ENCODE data around the gene PRAC2. TPM values are rescaled to one million over a fixed set of nuclear protein-coding genes. Genes with fewer than 3 reads are reported as not detected.
A peak's percentile ranks its signal among the peaks of the same experiment; 100 is the strongest.

Gene PRAC2
- total and polyA plus RNA-seq, 2 of the 13 experiments (the other 11 are each of a cell fraction or from before 2014, with no cell fraction given) = not detected

DNA sequence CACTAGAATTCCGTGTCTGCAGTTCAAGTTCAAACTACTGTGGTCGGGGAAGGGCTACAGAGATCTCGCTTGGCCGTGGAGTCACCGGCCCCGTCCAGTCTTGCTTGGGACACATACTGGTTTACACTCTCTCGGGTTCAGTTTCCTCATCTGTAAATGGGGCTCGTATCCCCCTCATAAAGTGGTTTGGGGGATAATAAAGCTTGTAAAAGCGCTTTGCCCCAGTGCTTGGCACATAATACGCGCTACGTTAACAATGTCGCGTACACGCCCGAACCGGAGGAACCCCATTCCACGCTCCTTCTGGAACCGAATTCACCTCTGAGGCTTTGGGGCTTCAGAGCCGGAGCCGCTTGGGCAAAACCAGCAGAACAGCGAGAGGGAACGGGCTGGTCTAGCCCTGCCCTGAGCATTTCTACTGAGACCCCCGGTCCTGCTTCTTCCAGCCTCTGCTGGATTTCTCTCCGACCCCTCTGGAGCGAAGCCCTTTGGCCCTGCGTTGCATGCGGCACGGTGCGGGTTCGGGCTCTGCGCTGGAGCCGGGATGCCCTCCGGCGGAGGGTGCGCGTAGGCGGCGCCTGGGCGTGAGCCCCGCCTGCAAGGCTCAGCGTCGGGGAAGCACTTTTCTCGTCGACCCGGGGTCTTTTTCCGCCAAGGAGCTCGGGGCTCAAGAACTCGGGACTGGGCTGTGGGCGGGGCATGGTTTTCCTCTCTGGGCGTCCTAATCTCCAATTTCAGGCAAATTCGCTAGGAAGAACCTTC is 31.7 kb downstream of the PRAC2 start (continued):
- TF ChIP-seq, protein P1, sequence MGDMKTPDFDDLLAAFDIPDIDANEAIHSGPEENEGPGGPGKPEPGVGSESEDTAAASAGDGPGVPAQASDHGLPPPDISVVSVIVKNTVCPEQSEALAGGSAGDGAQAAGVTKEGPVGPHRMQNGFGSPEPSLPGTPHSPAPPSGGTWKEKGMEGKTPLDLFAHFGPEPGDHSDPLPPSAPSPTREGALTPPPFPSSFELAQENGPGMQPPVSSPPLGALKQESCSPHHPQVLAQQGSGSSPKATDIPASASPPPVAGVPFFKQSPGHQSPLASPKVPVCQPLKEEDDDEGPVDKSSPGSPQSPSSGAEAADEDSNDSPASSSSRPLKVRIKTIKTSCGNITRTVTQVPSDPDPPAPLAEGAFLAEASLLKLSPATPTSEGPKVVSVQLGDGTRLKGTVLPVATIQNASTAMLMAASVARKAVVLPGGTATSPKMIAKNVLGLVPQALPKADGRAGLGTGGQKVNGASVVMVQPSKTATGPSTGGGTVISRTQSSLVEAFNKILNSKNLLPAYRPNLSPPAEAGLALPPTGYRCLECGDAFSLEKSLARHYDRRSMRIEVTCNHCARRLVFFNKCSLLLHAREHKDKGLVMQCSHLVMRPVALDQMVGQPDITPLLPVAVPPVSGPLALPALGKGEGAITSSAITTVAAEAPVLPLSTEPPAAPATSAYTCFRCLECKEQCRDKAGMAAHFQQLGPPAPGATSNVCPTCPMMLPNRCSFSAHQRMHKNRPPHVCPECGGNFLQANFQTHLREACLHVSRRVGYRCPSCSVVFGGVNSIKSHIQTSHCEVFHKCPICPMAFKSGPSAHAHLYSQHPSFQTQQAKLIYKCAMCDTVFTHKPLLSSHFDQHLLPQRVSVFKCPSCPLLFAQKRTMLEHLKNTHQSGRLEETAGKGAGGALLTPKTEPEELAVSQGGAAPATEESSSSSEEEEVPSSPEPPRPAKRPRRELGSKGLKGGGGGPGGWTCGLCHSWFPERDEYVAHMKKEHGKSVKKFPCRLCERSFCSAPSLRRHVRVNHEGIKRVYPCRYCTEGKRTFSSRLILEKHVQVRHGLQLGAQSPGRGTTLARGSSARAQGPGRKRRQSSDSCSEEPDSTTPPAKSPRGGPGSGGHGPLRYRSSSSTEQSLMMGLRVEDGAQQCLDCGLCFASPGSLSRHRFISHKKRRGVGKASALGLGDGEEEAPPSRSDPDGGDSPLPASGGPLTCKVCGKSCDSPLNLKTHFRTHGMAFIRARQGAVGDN (CRISPR knock-in tag; IDR thresholded peaks at IDR 0.05) = 0 out of 2 replicates have a peak, but pooled peaks have one; percentile 7
- TF ChIP-seq, protein P2, sequence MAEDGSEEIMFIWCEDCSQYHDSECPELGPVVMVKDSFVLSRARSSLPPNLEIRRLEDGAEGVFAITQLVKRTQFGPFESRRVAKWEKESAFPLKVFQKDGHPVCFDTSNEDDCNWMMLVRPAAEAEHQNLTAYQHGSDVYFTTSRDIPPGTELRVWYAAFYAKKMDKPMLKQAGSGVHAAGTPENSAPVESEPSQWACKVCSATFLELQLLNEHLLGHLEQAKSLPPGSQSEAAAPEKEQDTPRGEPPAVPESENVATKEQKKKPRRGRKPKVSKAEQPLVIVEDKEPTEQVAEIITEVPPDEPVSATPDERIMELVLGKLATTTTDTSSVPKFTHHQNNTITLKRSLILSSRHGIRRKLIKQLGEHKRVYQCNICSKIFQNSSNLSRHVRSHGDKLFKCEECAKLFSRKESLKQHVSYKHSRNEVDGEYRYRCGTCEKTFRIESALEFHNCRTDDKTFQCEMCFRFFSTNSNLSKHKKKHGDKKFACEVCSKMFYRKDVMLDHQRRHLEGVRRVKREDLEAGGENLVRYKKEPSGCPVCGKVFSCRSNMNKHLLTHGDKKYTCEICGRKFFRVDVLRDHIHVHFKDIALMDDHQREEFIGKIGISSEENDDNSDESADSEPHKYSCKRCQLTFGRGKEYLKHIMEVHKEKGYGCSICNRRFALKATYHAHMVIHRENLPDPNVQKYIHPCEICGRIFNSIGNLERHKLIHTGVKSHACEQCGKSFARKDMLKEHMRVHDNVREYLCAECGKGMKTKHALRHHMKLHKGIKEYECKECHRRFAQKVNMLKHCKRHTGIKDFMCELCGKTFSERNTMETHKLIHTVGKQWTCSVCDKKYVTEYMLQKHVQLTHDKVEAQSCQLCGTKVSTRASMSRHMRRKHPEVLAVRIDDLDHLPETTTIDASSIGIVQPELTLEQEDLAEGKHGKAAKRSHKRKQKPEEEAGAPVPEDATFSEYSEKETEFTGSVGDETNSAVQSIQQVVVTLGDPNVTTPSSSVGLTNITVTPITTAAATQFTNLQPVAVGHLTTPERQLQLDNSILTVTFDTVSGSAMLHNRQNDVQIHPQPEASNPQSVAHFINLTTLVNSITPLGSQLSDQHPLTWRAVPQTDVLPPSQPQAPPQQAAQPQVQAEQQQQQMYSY (CRISPR knock-in tag; IDR thresholded peaks at IDR 0.05) = no peak
- no peak for TF ChIP-seq NCOA1 (CRISPR knock-in tag; IDR thresholded peaks at IDR 0.05)
- no peak for TF ChIP-seq JARID2 (CRISPR knock-in tag; IDR thresholded peaks at IDR 0.05; ENCODE audit: insufficient replicate concordance)
- TF ChIP-seq, protein P3, sequence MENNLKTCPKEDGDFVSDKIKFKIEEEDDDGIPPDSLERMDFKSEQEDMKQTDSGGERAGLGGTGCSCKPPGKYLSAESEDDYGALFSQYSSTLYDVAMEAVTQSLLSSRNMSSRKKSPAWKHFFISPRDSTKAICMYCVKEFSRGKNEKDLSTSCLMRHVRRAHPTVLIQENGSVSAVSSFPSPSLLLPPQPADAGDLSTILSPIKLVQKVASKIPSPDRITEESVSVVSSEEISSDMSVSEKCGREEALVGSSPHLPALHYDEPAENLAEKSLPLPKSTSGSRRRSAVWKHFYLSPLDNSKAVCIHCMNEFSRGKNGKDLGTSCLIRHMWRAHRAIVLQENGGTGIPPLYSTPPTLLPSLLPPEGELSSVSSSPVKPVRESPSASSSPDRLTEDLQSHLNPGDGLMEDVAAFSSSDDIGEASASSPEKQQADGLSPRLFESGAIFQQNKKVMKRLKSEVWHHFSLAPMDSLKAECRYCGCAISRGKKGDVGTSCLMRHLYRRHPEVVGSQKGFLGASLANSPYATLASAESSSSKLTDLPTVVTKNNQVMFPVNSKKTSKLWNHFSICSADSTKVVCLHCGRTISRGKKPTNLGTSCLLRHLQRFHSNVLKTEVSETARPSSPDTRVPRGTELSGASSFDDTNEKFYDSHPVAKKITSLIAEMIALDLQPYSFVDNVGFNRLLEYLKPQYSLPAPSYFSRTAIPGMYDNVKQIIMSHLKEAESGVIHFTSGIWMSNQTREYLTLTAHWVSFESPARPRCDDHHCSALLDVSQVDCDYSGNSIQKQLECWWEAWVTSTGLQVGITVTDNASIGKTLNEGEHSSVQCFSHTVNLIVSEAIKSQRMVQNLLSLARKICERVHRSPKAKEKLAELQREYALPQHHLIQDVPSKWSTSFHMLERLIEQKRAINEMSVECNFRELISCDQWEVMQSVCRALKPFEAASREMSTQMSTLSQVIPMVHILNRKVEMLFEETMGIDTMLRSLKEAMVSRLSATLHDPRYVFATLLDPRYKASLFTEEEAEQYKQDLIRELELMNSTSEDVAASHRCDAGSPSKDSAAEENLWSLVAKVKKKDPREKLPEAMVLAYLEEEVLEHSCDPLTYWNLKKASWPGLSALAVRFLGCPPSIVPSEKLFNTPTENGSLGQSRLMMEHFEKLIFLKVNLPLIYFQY (CRISPR knock-in tag; IDR thresholded peaks at IDR 0.05; ENCODE audit: borderline replicate concordance) = no peak
- no peak for TF ChIP-seq NAIF1 (CRISPR knock-in tag; IDR thresholded peaks at IDR 0.05; ENCODE audit: borderline replicate concordance)
- no peak for TF ChIP-seq RFXAP (CRISPR knock-in tag; IDR thresholded peaks at IDR 0.05; ENCODE audit: borderline replicate concordance)
- TF ChIP-seq, protein P4, sequence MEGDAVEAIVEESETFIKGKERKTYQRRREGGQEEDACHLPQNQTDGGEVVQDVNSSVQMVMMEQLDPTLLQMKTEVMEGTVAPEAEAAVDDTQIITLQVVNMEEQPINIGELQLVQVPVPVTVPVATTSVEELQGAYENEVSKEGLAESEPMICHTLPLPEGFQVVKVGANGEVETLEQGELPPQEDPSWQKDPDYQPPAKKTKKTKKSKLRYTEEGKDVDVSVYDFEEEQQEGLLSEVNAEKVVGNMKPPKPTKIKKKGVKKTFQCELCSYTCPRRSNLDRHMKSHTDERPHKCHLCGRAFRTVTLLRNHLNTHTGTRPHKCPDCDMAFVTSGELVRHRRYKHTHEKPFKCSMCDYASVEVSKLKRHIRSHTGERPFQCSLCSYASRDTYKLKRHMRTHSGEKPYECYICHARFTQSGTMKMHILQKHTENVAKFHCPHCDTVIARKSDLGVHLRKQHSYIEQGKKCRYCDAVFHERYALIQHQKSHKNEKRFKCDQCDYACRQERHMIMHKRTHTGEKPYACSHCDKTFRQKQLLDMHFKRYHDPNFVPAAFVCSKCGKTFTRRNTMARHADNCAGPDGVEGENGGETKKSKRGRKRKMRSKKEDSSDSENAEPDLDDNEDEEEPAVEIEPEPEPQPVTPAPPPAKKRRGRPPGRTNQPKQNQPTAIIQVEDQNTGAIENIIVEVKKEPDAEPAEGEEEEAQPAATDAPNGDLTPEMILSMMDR (CRISPR knock-in tag; IDR thresholded peaks at IDR 0.05) = peak; percentile 24
- no peak for TF ChIP-seq POLR2AphosphoS2 (IDR thresholded peaks at IDR 0.05; ENCODE audit: low read depth, low read length)
- no peak for TF ChIP-seq ZNF670 (CRISPR knock-in tag; IDR thresholded peaks at IDR 0.05; ENCODE audit: borderline replicate concordance)
- TF ChIP-seq, protein P5, sequence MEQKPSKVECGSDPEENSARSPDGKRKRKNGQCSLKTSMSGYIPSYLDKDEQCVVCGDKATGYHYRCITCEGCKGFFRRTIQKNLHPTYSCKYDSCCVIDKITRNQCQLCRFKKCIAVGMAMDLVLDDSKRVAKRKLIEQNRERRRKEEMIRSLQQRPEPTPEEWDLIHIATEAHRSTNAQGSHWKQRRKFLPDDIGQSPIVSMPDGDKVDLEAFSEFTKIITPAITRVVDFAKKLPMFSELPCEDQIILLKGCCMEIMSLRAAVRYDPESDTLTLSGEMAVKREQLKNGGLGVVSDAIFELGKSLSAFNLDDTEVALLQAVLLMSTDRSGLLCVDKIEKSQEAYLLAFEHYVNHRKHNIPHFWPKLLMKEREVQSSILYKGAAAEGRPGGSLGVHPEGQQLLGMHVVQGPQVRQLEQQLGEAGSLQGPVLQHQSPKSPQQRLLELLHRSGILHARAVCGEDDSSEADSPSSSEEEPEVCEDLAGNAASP (CRISPR knock-in tag; IDR thresholded peaks at IDR 0.05; ENCODE audit: borderline replicate concordance) = no peak
- peak; percentile 97; the same call in 1 of the 2 replicates for TF ChIP-seq EZH2 (conservative IDR thresholded peaks at IDR 0.05; ENCODE audit: low read depth, low read length)

Measured in HepG2 (cell line).